ENCODE results near the gene KCNQ1OT1. TPM values are rescaled to one million over a fixed set of nuclear protein-coding genes. Genes with fewer than 3 reads are reported as not detected.

The KCNQ1OT1 gene
- total RNA-seq, 1 donor from 2014 or later, result 2.3 TPM

GRCh38 chr11:2677127-2677526 lies 22.7 kb downstream of the KCNQ1OT1 start:
- H3K36me3 Mint-ChIP-seq, result peaks cover 4% of the 10 kb centered on the region
- Histone ChIP-seq H2AFZ (replicated peaks) (no peak overlapping the region), H4K20me1 (ENCODE audit: low read depth) (peaks cover 17% of the 10 kb centered on the region), H3K36me3 (no peaks in the 10 kb centered on the region), H3F3A (ENCODE audit: low read depth) (no peaks in the 10 kb centered on the region), H3K4me3 (no peak overlapping the region), H3K9me3 (ENCODE audit: low read depth) (no peaks in the 10 kb centered on the region), H3K9ac (no peak overlapping the region), H3K27ac (no peak overlapping the region), H3K27me3 (no peaks in the 10 kb centered on the region), H3K4me2 (no peak overlapping the region), H3K79me2 (ENCODE audit: low read depth) (no peaks in the 10 kb centered on the region), H3K4me1 (peaks cover 19% of the 10 kb centered on the region)
- H3K27me3 Mint-ChIP-seq (ENCODE audit: insufficient read depth, low read depth), result peaks cover 14% of the 10 kb centered on the region
- TF ChIP-seq EZH2phosphoT487 (IDR thresholded peaks at IDR 0.05), result no peak
- TF ChIP-seq CTCF (IDR thresholded peaks at IDR 0.05), result no peak
- H3K9me3 Mint-ChIP-seq, result no peaks in the 10 kb centered on the region
- no peak overlapping the region for H3K27ac Mint-ChIP-seq
- no peak overlapping the region for H3K4me3 Mint-ChIP-seq
- no peak for DNase-seq (ENCODE audit: low spot score)
- H3K4me1 Mint-ChIP-seq, result peaks cover 14% of the 10 kb centered on the region

DNA sequence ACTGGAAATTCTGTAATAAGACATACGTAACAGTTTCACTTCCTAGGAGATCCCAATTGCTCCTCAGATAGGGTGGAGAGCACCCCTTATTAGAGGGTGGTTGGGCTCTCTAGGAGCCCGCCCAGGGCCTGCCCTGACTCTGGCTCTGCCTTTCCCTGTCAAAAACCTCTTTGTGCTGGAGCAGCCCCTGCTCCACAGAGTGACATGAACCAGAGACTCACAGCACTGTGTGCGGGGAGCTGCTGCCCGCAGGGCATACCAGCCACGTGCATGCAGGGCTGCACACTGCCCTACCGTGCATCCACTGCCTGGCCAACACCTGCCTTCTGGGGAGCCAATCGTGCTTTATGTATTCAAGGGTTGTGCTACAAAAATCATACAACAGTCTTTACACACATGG lies 24.3 kb downstream of the KCNQ1OT1 start:
- Histone ChIP-seq H3K4me1 (peaks cover 22% of the 10 kb centered on the region), H3F3A (ENCODE audit: low read depth) (no peaks in the 10 kb centered on the region), H3K79me2 (ENCODE audit: low read depth) (no peaks in the 10 kb centered on the region), H3K4me3 (no peak overlapping the region), H3K9me3 (ENCODE audit: low read depth) (no peaks in the 10 kb centered on the region), H3K36me3 (no peaks in the 10 kb centered on the region), H3K27ac (no peak overlapping the region), H2AFZ (replicated peaks) (no peak overlapping the region), H3K9ac (no peak overlapping the region), H4K20me1 (ENCODE audit: low read depth) (peaks cover 13% of the 10 kb centered on the region), H3K4me2 (no peak overlapping the region), H3K27me3 (no peaks in the 10 kb centered on the region)
- Mint-ChIP-seq H3K36me3 (peaks cover 2% of the 10 kb centered on the region), H3K27me3 (ENCODE audit: insufficient read depth, low read depth) (peaks cover 13% of the 10 kb centered on the region), H3K27ac (no peak overlapping the region), H3K4me3 (no peak overlapping the region), H3K9me3 (no peaks in the 10 kb centered on the region), H3K4me1 (peaks cover 11% of the 10 kb centered on the region)
- DNase-seq (ENCODE audit: low spot score), result no peak
- TF ChIP-seq EZH2 (IDR thresholded peaks at IDR 0.05) (no peak), EZH2phosphoT487 (IDR thresholded peaks at IDR 0.05) (no peak), CTCF (IDR thresholded peaks at IDR 0.05) (no peak)

DNA sequence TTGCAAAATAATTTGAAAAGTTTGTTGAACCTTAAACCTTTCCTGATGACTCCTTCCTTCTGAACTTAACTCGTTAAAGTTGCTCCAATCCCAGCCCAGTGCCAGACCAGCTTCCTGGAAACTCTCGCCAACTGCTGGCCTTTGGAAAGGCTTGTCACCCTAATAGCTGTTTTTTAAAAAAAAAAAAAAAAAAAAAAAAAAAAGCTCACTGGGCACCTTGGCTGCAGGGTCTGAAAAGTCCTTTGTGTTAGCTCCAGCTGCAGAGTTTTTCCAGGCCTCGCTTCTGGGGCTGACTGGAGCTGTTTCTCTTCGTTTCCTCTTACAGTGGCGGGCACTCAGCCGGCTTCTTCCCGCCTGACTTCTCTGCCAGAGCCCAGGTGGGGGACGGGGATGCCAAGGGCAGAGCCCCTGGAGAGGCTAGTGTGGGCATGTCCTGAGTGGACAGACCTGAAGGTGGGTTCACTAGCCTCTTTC lies 25.1 kb downstream of the KCNQ1OT1 start:
- H3K4me3 Mint-ChIP-seq, result no peak overlapping the region
- no peak overlapping the region for H3K27ac ChIP-seq

More for the DNA sequence above, 25.1 kb downstream of the KCNQ1OT1 start:
- DNase-seq (ENCODE audit: low spot score), result peak; percentile 22
- Histone ChIP-seq H3K4me1 (peaks cover 22% of the 10 kb centered on the region), H3K36me3 (no peaks in the 10 kb centered on the region), H3K79me2 (ENCODE audit: low read depth) (no peaks in the 10 kb centered on the region), H2AFZ (replicated peaks) (no peak overlapping the region), H3F3A (ENCODE audit: low read depth) (no peaks in the 10 kb centered on the region), H3K9ac (no peak overlapping the region), H4K20me1 (ENCODE audit: low read depth) (peaks cover 13% of the 10 kb centered on the region), H3K27me3 (no peaks in the 10 kb centered on the region), H3K4me2 (no peak overlapping the region), H3K9me3 (ENCODE audit: low read depth) (no peaks in the 10 kb centered on the region), H3K4me3 (no peak overlapping the region)
- peaks cover 11% of the 10 kb centered on the region for H3K4me1 Mint-ChIP-seq
- peak overlapping the region; percentile 66 for H3K27ac Mint-ChIP-seq
- peaks cover 13% of the 10 kb centered on the region for H3K27me3 Mint-ChIP-seq (ENCODE audit: insufficient read depth, low read depth)
- H3K9me3 Mint-ChIP-seq, result no peaks in the 10 kb centered on the region
- peaks cover 8% of the 10 kb centered on the region for H3K36me3 Mint-ChIP-seq
- TF ChIP-seq CTCF (IDR thresholded peaks at IDR 0.05), result no peak
- TF ChIP-seq EZH2phosphoT487 (IDR thresholded peaks at IDR 0.05), result no peak
- no peak for TF ChIP-seq EZH2 (IDR thresholded peaks at IDR 0.05)
